Measurements from ENCODE around the gene SLC5A2.

DNA sequence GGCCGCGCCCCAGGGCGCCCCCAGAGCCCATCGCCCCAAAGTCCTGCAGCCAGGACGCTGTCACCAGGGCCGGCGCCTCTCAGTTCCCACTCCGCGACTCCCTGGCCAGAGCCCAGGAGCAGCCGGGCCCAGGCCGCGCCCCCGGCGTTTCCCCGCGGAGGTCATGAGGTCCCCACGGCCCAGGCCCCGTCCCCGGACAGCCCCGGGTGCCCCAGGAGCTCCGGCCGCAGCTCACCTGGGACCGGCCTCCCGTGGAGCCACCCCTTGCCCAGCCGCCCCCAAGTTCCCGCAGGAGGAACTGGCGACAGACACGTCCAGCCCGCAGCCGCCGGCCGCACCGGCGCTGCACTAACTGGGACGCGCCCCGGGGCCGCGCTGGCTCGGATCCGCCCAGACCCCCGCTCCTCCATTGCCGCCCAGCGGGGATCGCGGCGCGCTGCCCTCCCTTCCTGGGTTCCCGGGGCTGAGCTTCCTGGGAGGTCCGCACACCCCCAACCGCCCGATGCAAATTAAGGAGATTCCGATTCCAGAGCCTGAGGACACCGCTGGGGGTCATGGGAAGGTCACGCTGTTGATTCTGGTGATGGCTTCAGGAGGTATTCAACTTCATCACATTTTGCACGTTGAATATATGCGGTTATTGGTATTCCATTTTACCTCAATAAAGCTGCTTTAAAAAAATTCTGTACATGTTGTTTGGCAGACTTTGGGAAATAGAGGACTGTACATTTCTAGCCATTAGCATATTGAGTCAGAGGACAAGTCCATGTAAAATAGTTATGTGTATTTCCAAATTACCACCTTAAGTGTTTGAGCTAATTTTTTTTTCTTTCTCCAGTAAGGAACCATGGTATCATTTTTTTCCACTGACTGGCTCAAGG lies 54.7 kb downstream of the SLC5A2 start:
- TF ChIP-seq TAF1 (IDR thresholded peaks at IDR 0.05; ENCODE audit: borderline replicate concordance, insufficient read depth, low read length) (no peak), SIN3A (IDR thresholded peaks at IDR 0.05; ENCODE audit: borderline replicate concordance, insufficient read depth, low read length) (no peak), POLR2AphosphoS5 (IDR thresholded peaks at IDR 0.05; ENCODE audit: low read depth, low read length) (no peak)
- TF ChIP-seq, protein P1, sequence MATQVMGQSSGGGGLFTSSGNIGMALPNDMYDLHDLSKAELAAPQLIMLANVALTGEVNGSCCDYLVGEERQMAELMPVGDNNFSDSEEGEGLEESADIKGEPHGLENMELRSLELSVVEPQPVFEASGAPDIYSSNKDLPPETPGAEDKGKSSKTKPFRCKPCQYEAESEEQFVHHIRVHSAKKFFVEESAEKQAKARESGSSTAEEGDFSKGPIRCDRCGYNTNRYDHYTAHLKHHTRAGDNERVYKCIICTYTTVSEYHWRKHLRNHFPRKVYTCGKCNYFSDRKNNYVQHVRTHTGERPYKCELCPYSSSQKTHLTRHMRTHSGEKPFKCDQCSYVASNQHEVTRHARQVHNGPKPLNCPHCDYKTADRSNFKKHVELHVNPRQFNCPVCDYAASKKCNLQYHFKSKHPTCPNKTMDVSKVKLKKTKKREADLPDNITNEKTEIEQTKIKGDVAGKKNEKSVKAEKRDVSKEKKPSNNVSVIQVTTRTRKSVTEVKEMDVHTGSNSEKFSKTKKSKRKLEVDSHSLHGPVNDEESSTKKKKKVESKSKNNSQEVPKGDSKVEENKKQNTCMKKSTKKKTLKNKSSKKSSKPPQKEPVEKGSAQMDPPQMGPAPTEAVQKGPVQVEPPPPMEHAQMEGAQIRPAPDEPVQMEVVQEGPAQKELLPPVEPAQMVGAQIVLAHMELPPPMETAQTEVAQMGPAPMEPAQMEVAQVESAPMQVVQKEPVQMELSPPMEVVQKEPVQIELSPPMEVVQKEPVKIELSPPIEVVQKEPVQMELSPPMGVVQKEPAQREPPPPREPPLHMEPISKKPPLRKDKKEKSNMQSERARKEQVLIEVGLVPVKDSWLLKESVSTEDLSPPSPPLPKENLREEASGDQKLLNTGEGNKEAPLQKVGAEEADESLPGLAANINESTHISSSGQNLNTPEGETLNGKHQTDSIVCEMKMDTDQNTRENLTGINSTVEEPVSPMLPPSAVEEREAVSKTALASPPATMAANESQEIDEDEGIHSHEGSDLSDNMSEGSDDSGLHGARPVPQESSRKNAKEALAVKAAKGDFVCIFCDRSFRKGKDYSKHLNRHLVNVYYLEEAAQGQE (IDR thresholded peaks at IDR 0.05; ENCODE audit: insufficient read depth in 1 of 2, low read depth in 2 of 2, low read length in 2 of 2), result no peak

All from PFSK-1 (cell line).